HepG2 (cell line): ENCODE data around the gene PRDX2. TPM values are rescaled to one million over a fixed set of nuclear protein-coding genes. Genes with fewer than 3 reads are reported as not detected.
A peak's percentile ranks its signal among the peaks of the same experiment; 100 is the strongest.

Source experiments
- ETV6 ChIP-seq: sonication (generic); formaldehyde crosslinking; conservative IDR thresholded peaks from 2 replicates; pipeline ENCODE4 v1.4.0; 2020; ENCODE audit warnings: missing genetic modification reagents
- GABPB1 ChIP-seq: IDR thresholded peaks from 2 replicates; pipeline ENCODE4 v1.6.1; 2016; ENCODE audit warnings: mild to moderate bottlenecking, missing genetic modification reagents, moderate library complexity, missing compliant biosample characterization
- HMG20B ChIP-seq: conservative IDR thresholded peaks from 2 replicates; pipeline ENCODE4 v1.6.1; 2016; ENCODE audit warnings: missing genetic modification reagents, missing compliant biosample characterization
- NRL ChIP-seq: sonication (generic); formaldehyde crosslinking; IDR thresholded peaks from 2 replicates; pipeline ENCODE4 v1.5.0; 2020; ENCODE audit warnings: missing genetic modification reagents, mild to moderate bottlenecking, moderate library complexity, borderline replicate concordance
- SALL2 ChIP-seq: sonication (generic); formaldehyde crosslinking; IDR thresholded peaks from 2 replicates; pipeline ENCODE4 v1.8.1; 2023; ENCODE audit warnings: mild to moderate bottlenecking, missing genetic modification reagents, inconsistent platforms
- SMC3 ChIP-seq: IDR thresholded peaks from 2 replicates; pipeline ENCODE4 v1.6.1; 2011; ENCODE audit warnings: low read length, improper control_type of control experiment
- SRY ChIP-seq: sonication (generic); formaldehyde crosslinking; IDR thresholded peaks from 2 replicates; pipeline ENCODE4 v1.8.0; 2022; ENCODE audit warnings: mild to moderate bottlenecking, missing genetic modification reagents
- TFDP1 ChIP-seq: IDR thresholded peaks from 2 replicates; pipeline ENCODE4 v1.6.1; 2016; ENCODE audit warnings: missing compliant biosample characterization, missing genetic modification reagents, borderline replicate concordance
- UBTF ChIP-seq: sonication (generic); formaldehyde crosslinking; IDR thresholded peaks from 2 replicates; pipeline ENCODE4 v1.4.0; 2020; ENCODE audit warnings: mild to moderate bottlenecking, missing genetic modification reagents
- XRCC5 ChIP-seq: fragments of 200-400 bp; formaldehyde crosslinking; optimal IDR thresholded peaks from 2 replicates; pipeline ENCODE3; 2017; ENCODE audit warnings: mild to moderate bottlenecking, low read length
- YY1 ChIP-seq: IDR thresholded peaks from 2 replicates; pipeline ENCODE4 v1.6.1; 2011; ENCODE audit warnings: low read length, low read depth, moderate library complexity, mild to moderate bottlenecking; ENCODE audit not compliant: insufficient read depth, insufficient replicate concordance
- ZFP36L2 ChIP-seq: sonication (generic); formaldehyde crosslinking; IDR thresholded peaks from 2 replicates; pipeline ENCODE4 v1.4.0; 2020; ENCODE audit warnings: missing genetic modification reagents
- ZFY ChIP-seq: sonication (generic); formaldehyde crosslinking; IDR thresholded peaks from 2 replicates; pipeline ENCODE4 v1.4.0; 2020; ENCODE audit warnings: missing genetic modification reagents
- ZNF136 ChIP-seq: sonication (generic); formaldehyde crosslinking; IDR thresholded peaks from 2 replicates; pipeline ENCODE4 v1.8.1; 2022; ENCODE audit warnings: low read depth, mild to moderate bottlenecking, moderate library complexity, missing genetic modification reagents
- ZNF20 ChIP-seq: sonication (generic); formaldehyde crosslinking; IDR thresholded peaks from 2 replicates; pipeline ENCODE4 v1.4.0; 2020; ENCODE audit warnings: mild to moderate bottlenecking, moderate library complexity, missing genetic modification reagents
- ZNF253 ChIP-seq: sonication (generic); formaldehyde crosslinking; IDR thresholded peaks from 2 replicates; pipeline ENCODE4 v1.8.0; 2022; ENCODE audit warnings: mild to moderate bottlenecking, missing genetic modification reagents, borderline replicate concordance
- ZNF792 ChIP-seq: IDR thresholded peaks from 2 replicates; pipeline ENCODE4 v1.6.1; 2016
- polyA plus RNA-seq, 8 experiments: library from polyadenylated mRNA; depleted of rRNA in 3 of 8; stranded (reverse) in 7 of 8; unstranded in 1 of 8; fragments of >200 nt; fragmentation: Illumina TruSeq in 4 of 8; extraction: Trizol in 4 of 8; gene quantifications; 2 replicates each; pipeline versions ENCODE4 v1.2.1 to v1.2.3, GENCODE V29; 2011 to 2016; ENCODE audit warnings: low read depth in 4 of 8, missing spikeins in 1 of 8, mixed read lengths in 1 of 8; ENCODE audit not compliant: insufficient read depth in 1 of 8
- total RNA-seq, 5 experiments: library from RNA; depleted of rRNA; stranded (reverse); fragments of >200 nt; fragmentation: Illumina TruSeq; extraction: Trizol; gene quantifications; 2 replicates each; pipeline ENCODE4 v1.2.3, GENCODE V29; 2016; ENCODE audit warnings: low read depth in 1 of 5
- TF ChIP-seq, protein P1 (sequence below): sonication (generic); formaldehyde crosslinking; IDR thresholded peaks from 2 replicates; pipeline ENCODE4 v1.5.1; 2020; ENCODE audit warnings: mild to moderate bottlenecking, missing genetic modification reagents, moderate library complexity
- TF ChIP-seq, protein P2 (sequence below): IDR thresholded peaks from 2 replicates; pipeline ENCODE4 v1.6.1; 2016; ENCODE audit warnings: low read depth, control low read depth
- TF ChIP-seq, protein P3 (sequence below): sonication (generic); formaldehyde crosslinking; IDR thresholded peaks from 2 replicates; pipeline ENCODE4 v1.5.1; 2020; ENCODE audit warnings: missing genetic modification reagents, mild to moderate bottlenecking, borderline replicate concordance

Gene PRDX2
- total and polyA plus RNA-seq, 2 of the 13 experiments (the other 11 are each of a cell fraction or from before 2014, with no cell fraction given): 218 to 381 TPM

DNA sequence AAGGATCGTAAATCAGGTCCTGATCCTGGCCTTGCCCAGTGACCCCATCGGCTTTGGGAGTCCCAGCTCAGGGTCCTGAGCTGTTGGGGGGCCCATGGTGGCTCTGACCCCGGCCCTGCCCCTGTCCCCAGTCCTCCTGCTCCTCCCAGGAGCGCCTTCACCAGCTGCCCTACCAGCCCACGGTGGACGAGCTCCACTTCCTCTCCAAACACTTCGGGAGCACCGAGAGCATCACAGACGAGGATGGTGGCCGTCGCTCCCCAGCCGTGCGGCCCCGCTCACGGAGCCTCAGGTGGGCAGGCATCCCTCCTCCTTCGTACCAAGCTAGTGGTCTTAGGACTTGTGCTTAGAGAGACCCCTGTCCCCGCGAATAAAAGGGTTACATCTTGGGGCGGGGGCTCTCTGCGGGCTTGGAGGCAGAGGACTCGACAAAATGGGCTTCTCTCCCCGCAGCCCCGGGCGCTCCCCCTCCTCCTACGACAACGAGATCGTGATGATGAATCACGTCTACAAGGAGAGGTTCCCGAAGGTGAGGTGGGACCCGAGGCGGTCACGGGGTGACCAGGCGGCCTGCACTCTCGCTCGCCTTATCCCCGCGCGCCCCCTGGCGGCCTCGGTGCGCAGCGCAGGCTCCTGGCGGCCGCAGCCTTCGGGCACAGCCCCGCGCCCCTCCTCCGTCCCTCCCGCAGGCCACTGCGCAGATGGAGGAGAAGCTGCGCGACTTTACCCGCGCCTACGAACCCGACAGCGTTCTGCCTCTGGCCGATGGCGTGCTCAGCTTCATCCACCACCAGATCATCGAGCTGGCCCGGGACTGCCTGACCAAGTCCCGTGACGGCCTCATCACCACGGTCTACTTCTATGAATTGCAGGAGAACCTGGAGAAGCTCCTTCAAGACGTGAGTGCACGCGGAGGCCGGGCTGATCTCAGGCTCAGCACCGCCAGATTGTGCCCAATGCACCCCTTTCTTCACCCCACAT lies 45.8 kb upstream of the PRDX2 start (continued):
- TF ChIP-seq SMC3 (peak; percentile 40; the same call in 1 of the 2 replicates), SRY (CRISPR knock-in tag) (0 out of 2 replicates have a peak, but pooled peaks have one; percentile 45), UBTF (CRISPR knock-in tag) (peak; percentile 50; the same call in 1 of the 2 replicates), HMG20B (CRISPR knock-in tag) (no peak), YY1 (peak; percentile 51), ZNF253 (CRISPR knock-in tag) (0 out of 2 replicates have a peak, but pooled peaks have one; percentile 33), TFDP1 (0 out of 2 replicates have a peak, but pooled peaks have one; percentile 34), GABPB1 (CRISPR knock-in tag) (peak; percentile 76), NRL (CRISPR knock-in tag) (peak; percentile 44; the same call in 1 of the 2 replicates), ZFY (CRISPR knock-in tag) (peak; percentile 37; the same call in 1 of the 2 replicates), SALL2 (CRISPR knock-in tag) (0 out of 2 replicates have a peak, but pooled peaks have one; percentile 73), ETV6 (CRISPR knock-in tag) (no peak), ZFP36L2 (CRISPR knock-in tag) (no peak), ZNF136 (CRISPR knock-in tag) (no peak), ZNF20 (no peak), ZNF792 (CRISPR knock-in tag) (0 out of 2 replicates have a peak, but pooled peaks have one; percentile 38), XRCC5 (peak; percentile 68)
- TF ChIP-seq, protein P1, sequence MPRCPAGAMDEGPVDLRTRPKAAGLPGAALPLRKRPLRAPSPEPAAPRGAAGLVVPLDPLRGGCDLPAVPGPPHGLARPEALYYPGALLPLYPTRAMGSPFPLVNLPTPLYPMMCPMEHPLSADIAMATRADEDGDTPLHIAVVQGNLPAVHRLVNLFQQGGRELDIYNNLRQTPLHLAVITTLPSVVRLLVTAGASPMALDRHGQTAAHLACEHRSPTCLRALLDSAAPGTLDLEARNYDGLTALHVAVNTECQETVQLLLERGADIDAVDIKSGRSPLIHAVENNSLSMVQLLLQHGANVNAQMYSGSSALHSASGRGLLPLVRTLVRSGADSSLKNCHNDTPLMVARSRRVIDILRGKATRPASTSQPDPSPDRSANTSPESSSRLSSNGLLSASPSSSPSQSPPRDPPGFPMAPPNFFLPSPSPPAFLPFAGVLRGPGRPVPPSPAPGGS (CRISPR knock-in tag): no peak
- TF ChIP-seq, protein P2, sequence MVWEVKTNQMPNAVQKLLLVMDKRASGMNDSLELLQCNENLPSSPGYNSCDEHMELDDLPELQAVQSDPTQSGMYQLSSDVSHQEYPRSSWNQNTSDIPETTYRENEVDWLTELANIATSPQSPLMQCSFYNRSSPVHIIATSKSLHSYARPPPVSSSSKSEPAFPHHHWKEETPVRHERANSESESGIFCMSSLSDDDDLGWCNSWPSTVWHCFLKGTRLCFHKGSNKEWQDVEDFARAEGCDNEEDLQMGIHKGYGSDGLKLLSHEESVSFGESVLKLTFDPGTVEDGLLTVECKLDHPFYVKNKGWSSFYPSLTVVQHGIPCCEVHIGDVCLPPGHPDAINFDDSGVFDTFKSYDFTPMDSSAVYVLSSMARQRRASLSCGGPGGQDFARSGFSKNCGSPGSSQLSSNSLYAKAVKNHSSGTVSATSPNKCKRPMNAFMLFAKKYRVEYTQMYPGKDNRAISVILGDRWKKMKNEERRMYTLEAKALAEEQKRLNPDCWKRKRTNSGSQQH: peak; percentile 60; the same call in 1 of the 2 replicates
- TF ChIP-seq, protein P3, sequence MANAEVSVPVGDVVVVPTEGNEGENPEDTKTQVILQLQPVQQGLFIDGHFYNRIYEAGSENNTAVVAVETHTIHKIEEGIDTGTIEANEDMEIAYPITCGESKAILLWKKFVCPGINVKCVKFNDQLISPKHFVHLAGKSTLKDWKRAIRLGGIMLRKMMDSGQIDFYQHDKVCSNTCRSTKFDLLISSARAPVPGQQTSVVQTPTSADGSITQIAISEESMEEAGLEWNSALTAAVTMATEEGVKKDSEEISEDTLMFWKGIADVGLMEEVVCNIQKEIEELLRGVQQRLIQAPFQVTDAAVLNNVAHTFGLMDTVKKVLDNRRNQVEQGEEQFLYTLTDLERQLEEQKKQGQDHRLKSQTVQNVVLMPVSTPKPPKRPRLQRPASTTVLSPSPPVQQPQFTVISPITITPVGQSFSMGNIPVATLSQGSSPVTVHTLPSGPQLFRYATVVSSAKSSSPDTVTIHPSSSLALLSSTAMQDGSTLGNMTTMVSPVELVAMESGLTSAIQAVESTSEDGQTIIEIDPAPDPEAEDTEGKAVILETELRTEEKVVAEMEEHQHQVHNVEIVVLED (CRISPR knock-in tag): peak; percentile 59; the same call in 1 of the 2 replicates
